Activated CD8-positive, alpha-beta memory T cell treated with anti-CD3 and anti-CD28 coated beads for 1 hour (primary cell): ENCODE measurements around the gene RAB40AL.

Experiments used
- DNase-seq, 2 donors: peaks; one replicate each; pipeline ENCODE4 v3.0.0-alpha.2; 2020; ENCODE audit warnings: low read depth in 1 of 2; ENCODE audit errors: extremely low read depth in 1 of 2

RAB40AL gene

DNA sequence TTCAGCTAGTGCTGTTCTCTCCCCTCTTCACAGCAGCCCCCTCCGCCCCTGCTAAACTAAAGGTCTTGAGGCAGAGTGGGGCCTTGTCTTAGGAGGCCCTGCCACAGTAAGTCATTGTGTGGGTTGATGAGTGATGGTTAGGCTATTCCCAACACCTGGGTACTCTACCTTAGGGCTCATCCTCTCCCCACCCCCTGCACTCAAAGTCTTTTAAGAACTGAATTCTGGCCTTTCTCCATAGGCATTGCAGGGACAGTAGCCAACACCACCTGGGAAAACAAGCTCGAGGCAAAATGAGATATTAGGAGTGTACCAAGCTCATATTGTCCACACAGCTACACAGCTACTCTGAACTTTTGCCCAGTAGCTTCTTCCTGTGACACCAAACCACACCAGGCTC, 42.5 kb downstream of the RAB40AL start:
- DNase-seq = no peak

DNA sequence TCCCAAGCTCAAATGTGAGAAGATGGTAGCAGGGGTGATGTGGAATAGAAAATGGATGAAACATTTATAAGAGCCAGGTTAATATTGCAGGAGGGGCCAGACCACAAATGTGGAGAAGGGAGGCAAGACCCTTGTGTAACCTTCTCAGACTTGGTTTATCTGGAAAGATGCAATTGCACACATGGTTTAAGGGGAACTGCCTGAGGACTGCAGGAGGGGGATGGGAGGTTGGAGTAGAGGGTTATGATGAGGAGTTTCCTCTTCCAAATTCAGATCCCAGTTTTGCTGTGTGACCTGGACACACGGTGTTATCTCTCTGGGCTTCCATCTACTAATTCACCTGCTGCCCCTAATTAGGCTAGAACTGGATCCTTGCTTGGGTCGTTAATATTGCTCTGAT, 46.1 kb downstream of the RAB40AL start:
- no peak for DNase-seq

DNA sequence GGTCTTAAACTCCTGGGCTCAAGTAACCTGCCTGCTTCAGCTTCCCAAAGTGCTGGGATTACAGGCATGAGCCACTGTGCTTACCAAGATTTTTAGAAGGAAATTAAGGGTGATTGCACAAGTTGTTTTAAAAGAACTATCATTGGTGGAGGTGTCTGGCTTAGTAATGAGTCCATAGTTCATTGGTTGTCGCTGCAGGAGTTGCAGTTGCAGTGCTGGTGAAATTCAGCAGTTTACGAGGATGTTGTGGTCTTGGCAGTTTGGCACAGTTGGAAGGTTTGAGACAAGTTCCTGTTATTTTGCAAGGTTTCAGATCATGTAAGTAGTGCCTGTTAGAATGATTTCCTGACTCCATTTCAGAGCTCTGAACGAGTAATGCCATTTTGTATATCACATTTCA, 48.1 kb downstream of the RAB40AL start:
- DNase-seq = no peak
